LNCaP clone FGC (cell line): ENCODE measurements around the gene UGGT1.
A peak's percentile ranks its signal among the peaks of the same experiment; 100 is the strongest.

Experiments used
- DNase-seq: peaks from one replicate; pipeline ENCODE4 v3.0.0-alpha.2; 2011; ENCODE audit warnings: low read depth
- H3K4me3 ChIP-seq: 2 replicates; pipeline ENCODE4 v1.5.1; 2011; ENCODE audit warnings: mild to moderate bottlenecking, low read depth, low read length, control low read depth
- TF ChIP-seq, protein P1 (sequence below): IDR thresholded peaks from 2 replicates; pipeline ENCODE4 v1.5.1; 2012; ENCODE audit warnings: mild to moderate bottlenecking; ENCODE audit not compliant: control insufficient read depth, insufficient read depth; ENCODE audit errors: extremely low read depth

UGGT1 gene

DNA sequence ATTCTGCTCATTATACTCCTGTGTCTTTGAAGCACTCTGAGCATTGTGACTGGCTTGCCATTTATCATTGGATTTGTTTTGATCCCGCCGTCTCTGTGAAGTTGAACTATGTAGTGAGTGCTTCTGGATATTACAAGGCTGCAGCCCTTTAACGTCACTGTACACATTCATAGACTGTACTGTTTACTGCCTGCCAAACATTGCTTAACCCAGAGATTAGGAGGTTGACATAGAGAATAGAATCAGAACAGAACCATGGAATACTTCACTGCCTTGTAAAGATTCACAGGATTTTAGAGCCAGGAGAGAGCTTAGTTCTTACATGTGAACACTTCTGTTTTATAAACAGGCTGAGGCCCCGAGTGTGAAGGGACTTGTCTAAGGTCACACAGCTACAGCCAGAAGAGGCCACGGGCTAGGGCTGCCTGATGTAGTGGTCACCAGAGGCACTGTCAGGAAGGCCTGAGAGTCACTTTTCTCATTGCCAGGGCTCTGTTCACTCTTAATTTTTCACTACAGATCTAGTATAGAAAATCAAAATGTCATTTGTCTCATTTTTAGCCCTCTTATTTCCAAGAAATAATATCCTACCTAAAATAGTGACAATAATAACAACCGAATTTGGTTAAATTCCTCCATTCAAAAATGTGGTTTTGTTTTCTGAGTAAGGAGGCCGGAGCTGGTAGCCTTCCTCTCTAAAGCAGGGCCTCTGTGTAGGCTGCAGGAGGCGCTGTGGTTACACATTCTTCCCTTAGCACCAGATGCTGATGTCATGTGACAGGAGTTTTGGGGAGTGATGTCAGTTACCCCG is 87.9 kb downstream of the UGGT1 start:
- no peak overlapping the region for H3K4me3 ChIP-seq
- TF ChIP-seq, protein P1, sequence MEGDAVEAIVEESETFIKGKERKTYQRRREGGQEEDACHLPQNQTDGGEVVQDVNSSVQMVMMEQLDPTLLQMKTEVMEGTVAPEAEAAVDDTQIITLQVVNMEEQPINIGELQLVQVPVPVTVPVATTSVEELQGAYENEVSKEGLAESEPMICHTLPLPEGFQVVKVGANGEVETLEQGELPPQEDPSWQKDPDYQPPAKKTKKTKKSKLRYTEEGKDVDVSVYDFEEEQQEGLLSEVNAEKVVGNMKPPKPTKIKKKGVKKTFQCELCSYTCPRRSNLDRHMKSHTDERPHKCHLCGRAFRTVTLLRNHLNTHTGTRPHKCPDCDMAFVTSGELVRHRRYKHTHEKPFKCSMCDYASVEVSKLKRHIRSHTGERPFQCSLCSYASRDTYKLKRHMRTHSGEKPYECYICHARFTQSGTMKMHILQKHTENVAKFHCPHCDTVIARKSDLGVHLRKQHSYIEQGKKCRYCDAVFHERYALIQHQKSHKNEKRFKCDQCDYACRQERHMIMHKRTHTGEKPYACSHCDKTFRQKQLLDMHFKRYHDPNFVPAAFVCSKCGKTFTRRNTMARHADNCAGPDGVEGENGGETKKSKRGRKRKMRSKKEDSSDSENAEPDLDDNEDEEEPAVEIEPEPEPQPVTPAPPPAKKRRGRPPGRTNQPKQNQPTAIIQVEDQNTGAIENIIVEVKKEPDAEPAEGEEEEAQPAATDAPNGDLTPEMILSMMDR, result peak; percentile 73
- no peak for DNase-seq

DNA sequence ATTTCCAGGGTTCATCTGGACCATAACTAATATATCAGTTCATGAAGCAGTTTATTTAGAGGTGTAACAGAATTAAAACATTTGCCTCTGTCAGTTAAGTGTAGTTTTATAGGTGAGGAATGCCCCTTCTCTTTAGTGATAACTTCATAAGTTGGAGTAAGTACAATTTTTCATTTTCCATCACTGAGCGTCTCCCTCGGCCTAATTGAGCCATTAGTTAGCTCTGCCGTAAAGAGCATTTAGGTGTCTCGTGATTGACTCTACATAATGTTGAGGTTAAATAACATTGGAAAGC is 88.4 kb downstream of the UGGT1 start:
- DNase-seq, result no peak
- no peak overlapping the region for H3K4me3 ChIP-seq
- TF ChIP-seq, protein P1, result no peak

DNA sequence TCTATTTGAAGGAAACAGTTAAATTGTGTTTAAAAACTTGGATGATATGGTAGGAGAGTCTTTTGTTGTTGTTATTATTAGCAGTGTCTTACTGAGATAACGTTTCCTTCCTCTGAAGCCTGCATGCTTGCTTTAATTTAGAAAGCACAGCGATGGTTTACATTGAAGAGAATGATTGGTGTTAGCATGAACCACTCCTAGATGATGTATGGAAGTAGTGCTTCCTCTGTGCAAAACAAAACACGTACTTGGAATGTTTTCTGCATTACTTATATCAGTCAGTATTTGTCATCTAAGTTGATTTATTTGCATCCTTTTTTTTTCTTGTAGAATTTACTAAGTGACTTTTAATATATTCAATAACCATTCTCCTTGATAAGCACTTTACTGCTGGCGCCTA is 89.0 kb downstream of the UGGT1 start:
- H3K4me3 ChIP-seq, result no peak overlapping the region
- TF ChIP-seq, protein P1, result no peak
- no peak for DNase-seq

DNA sequence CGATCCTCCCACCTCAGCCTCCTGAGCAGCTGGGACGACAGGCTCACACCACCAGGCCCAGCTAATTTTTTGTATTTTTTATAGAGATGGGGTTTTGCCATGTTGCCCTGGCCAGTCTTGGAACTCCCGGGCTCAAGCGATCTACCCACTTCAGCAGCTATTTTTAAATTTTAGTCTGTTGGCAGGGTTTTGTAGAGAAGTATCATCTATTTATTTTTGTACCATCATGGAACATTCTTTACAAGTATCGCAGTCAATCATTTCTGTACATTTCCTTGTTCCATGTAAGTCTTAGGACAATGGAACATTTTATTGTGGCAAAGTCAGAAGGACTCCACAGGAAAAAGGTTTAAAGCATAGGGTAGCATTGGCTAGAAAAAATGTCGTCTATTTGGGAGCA is 94.6 kb downstream of the UGGT1 start:
- TF ChIP-seq, protein P1, result no peak
- DNase-seq, result no peak
- H3K4me3 ChIP-seq, result no peak overlapping the region

DNA sequence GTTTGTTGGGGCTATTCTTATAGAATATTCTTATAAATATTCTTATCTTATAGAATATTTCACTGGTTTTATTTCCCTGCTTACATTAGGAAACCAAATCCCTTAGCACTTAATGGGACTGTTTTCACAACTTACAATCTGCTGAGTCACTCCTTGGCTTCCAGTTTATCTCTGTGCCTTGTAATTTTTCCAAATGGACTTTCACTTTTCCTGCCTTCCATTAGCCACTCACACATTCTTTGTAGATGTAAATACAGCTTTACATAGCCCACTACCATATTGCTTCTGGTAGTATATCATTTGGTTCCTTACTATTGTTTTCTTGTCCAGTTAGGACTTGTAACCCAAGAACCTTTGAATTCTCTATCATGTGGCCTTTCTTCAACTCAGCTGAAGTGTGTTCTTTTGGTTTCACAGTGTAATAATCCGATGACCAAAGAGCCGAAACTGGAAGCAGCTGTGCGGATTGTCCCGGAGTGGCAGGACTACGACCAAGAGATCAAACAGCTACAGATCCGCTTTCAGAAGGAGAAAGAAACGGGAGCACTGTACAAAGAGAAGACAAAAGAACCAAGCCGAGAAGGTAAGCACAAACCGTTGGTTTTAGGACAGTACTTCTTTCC is 96.1 kb downstream of the UGGT1 start:
- H3K4me3 ChIP-seq, result no peak overlapping the region
- DNase-seq, result no peak
- TF ChIP-seq, protein P1, result no peak

DNA sequence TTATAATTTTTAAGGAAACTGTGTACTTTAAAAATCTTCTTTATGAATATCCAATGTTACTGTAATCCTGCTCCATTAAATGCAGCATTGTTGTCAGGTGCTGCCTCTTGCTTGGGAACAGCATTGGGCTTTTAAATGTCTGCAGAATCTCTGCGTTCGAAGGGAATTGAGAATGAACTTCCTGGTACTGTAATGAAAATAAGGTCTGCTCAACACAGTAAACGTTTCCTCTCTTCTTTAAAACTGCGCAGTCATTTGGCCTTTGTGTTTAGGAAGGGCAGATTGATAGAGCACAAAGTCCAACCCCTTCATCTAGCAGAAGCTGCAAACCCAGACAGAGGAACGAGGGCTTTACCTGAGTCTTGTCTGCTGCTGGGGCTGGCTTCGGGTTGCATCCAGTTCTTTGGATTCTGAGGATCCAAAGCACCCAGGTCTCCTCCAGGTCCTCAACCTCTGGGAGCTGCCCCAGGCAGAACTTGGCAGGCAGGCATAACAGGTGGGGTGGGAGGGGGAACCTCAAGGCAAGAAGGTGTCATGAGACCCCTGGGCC is 104.5 kb downstream of the UGGT1 start:
- H3K4me3 ChIP-seq, result no peak overlapping the region
- DNase-seq, result no peak
- TF ChIP-seq, protein P1, result no peak
